Choroid plexus epithelial cell (primary cell): ENCODE results near the gene LYL1.

ENCODE experiments used
- DNase-seq: peaks from one replicate; pipeline ENCODE4 v3.0.0-alpha.2; 2010; ENCODE audit warnings: low read depth
- H3K4me3 ChIP-seq: 2 replicates; pipeline ENCODE4 v1.5.1; 2011; ENCODE audit warnings: low read depth, mild to moderate bottlenecking, control low read depth, low read length, moderate library complexity
- TF ChIP-seq, protein P1 (sequence below): conservative IDR thresholded peaks from 2 replicates; pipeline ENCODE4 v1.5.1; 2011; ENCODE audit warnings: low read depth, mild to moderate bottlenecking, control low read depth, inconsistent platforms, low read length, moderate library complexity

The LYL1 gene

DNA sequence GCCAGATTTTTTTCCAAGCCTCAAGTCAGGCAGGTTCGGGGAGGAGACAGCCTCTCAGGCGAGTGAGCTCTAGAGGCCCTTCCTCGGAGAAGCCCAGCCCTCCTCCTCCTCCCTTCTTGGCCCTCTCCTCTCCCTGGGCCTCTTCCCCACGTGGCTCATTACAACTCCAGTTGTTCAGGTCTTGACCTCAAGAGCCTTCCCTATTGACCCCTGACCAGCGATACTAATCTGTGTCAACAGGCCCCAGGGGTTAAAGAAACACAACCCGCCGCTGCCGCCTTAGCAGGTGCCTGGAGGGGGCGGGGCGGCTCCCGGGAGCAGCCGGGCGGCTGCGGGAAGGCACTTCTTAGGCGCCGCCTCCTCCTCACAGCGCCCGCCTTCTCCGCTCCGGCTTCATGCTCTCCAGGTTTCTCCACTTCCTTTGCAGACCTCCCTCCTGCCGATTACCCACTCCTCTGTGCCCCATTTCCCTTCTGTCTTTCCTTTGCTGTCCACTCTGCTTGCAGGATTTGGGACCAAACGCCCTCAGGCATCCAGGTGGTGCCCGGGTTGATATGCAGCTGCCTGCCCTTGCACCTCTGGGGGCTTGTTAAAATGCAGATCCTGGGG, 51.0 kb downstream of the LYL1 start:
- DNase-seq = peak; percentile 48
- TF ChIP-seq, protein P1, sequence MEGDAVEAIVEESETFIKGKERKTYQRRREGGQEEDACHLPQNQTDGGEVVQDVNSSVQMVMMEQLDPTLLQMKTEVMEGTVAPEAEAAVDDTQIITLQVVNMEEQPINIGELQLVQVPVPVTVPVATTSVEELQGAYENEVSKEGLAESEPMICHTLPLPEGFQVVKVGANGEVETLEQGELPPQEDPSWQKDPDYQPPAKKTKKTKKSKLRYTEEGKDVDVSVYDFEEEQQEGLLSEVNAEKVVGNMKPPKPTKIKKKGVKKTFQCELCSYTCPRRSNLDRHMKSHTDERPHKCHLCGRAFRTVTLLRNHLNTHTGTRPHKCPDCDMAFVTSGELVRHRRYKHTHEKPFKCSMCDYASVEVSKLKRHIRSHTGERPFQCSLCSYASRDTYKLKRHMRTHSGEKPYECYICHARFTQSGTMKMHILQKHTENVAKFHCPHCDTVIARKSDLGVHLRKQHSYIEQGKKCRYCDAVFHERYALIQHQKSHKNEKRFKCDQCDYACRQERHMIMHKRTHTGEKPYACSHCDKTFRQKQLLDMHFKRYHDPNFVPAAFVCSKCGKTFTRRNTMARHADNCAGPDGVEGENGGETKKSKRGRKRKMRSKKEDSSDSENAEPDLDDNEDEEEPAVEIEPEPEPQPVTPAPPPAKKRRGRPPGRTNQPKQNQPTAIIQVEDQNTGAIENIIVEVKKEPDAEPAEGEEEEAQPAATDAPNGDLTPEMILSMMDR = no peak
- no peak overlapping the region for H3K4me3 ChIP-seq

DNA sequence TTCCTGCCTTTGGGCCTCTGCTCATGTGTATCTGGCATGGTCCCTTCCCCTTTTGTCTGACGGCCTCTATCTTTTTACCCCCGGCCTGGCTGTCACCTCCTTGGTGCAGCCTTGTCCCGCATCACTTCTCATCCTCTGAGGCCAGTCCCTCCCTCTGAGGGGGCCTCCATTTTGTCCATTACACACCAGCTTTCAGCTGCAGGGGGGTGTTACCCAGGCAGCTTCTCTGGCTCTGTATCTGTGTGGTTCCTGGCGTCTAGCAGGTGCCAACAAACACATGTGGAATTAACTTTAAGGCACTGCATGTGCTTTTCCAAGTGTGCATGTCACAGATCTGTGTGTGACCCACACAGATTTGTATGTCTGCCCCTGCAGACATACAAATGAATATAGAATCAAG, 52.4 kb downstream of the LYL1 start:
- TF ChIP-seq, protein P1 = no peak
- no peak for DNase-seq

More for the DNA sequence above, 52.4 kb downstream of the LYL1 start:
- no peak overlapping the region for H3K4me3 ChIP-seq
